Lower leg skin (tissue), 4 donors: ENCODE measurements around the gene STXBP2. TPM values are rescaled to one million over a fixed set of nuclear protein-coding genes. Genes with fewer than 3 reads are reported as not detected.
"Not testable (repeated sequence)": the region's sequence is repeated elsewhere in the genome, so short reads cannot be mapped to it uniquely, and the experiment has no call there.

Experiments used
- DNase-seq, 2 donors: peaks; one replicate each; pipeline ENCODE4 v3.0.0-alpha.2; 2019; ENCODE audit warnings: low spot score in 2 of 2
- H3K4me3 ChIP-seq: fragments of 200-600 bp; sonication (generic); 2 replicates; pipeline ENCODE4 v1.5.1; 2017; ENCODE audit warnings: mild to moderate bottlenecking, low read depth; ENCODE audit not compliant: poor library complexity, severe bottlenecking
- CTCF ChIP-seq, 3 donors: fragments of 450-650 bp; IDR thresholded peaks; one replicate each; pipeline ENCODE4 v1.5.1; 2016; ENCODE audit warnings: antibody characterized with exemption in 3 of 3, mild to moderate bottlenecking in 3 of 3, moderate library complexity in 2 of 3
- POLR2A ChIP-seq, 2 donors: fragments of 450-650 bp; IDR thresholded peaks; one replicate each; pipeline ENCODE4 v1.6.1; 2016 to 2017; ENCODE audit warnings: antibody characterized with exemption in 2 of 2, mild to moderate bottlenecking in 1 of 2, moderate library complexity in 1 of 2
- WGBS, 2 donors: methylation state at CpG; one replicate each; pipeline ENCODE4 v1.1.5; 2018; 5-methylcytosine and 5-hydroxymethylcytosine counted together
- intact Hi-C: fragments of 100-400 bp; cut with DNase I; formaldehyde crosslinking; loops from one replicate; pipeline ENCODE4 v1.15.0; 2023; ENCODE audit warnings: low total_unique reads
- total RNA-seq, 4 donors: library from RNA; depleted of rRNA; stranded (reverse); fragments of >200 nt; gene quantifications; one replicate each; pipeline ENCODE4 v1.1.0, GENCODE V29; 2016

Gene STXBP2
- total RNA-seq, 4 donors from 2014 or later, result 43.8 to 109 (median 69.9) TPM

GRCh38 chr19:7641290-7642276, 4.7 kb downstream of the STXBP2 start:
- no peak for DNase-seq
- WGBS, 2 donors, result 85 to 87% methylated on average over 38 to 41 of the region's 43 CpGs
- no peak for TF ChIP-seq POLR2A (IDR thresholded peaks at IDR 0.05)
- intact Hi-C loops, result no loop called here
- no peak overlapping the region for H3K4me3 ChIP-seq

- intact Hi-C loops, result no loop called here
- 87 to 89% methylated on average over 26 to 27 of the region's 27 CpGs for WGBS, 2 donors
- H3K4me3 ChIP-seq, result no peak overlapping the region
- no peak for DNase-seq
- no peak for TF ChIP-seq CTCF (IDR thresholded peaks at IDR 0.05)
- TF ChIP-seq POLR2A (IDR thresholded peaks at IDR 0.05), result no peak
Observed at GRCh38 chr19:7642295-7643030, 5.6 kb downstream of the STXBP2 start.

- no peak overlapping the region for H3K4me3 ChIP-seq
- 93% methylated on average over 8 of the region's 8 CpGs for WGBS, 2 donors
- DNase-seq, result no peak
Observed at GRCh38 chr19:7643031-7643415, 6.1 kb downstream of the STXBP2 start.

GRCh38 chr19:7643629-7644549, 7.0 kb downstream of the STXBP2 start:
- H3K4me3 ChIP-seq, intact Hi-C loops, DNase-seq: not testable (repeated sequence)
- 61 to 81% methylated on average over 10 of the region's 10 CpGs for WGBS, 2 donors

More at GRCh38 chr19:7643031-7643415, 6.1 kb downstream of the STXBP2 start:
- TF ChIP-seq CTCF (IDR thresholded peaks at IDR 0.05) (no peak), POLR2A (IDR thresholded peaks at IDR 0.05) (no peak)
- intact Hi-C loops, result no loop called here

- TF ChIP-seq POLR2A (IDR thresholded peaks at IDR 0.05), result no peak
- no peak for TF ChIP-seq CTCF (IDR thresholded peaks at IDR 0.05)
- DNase-seq, result no peak
- no peak overlapping the region for H3K4me3 ChIP-seq
- intact Hi-C loops, result no loop called here
- WGBS, 2 donors, result 95% methylated on average over 20 of the region's 20 CpGs
Observed at GRCh38 chr19:7644550-7644877, 7.6 kb downstream of the STXBP2 start.

GRCh38 chr19:7645163-7645562, 8.3 kb downstream of the STXBP2 start:
- no peak for DNase-seq
- WGBS, 2 donors, result 75 to 89% methylated on average over 12 to 13 of the region's 14 CpGs
- TF ChIP-seq POLR2A (IDR thresholded peaks at IDR 0.05) (no peak), CTCF (IDR thresholded peaks at IDR 0.05) (no peak)
- intact Hi-C loops, result no loop called here
- no peak overlapping the region for H3K4me3 ChIP-seq
